Keratinocyte (primary cell): ENCODE measurements around the gene APOC1. TPM values are rescaled to one million over a fixed set of nuclear protein-coding genes. Genes with fewer than 3 reads are reported as not detected.

Experiments
- DNase-seq: peaks from one replicate; pipeline ENCODE4 v3.0.0-alpha.2; 2011; ENCODE audit warnings: low read depth, missing footprints, low spot score
- FAIRE-seq: peaks from 2 replicates; lab custom pipeline; 2011; peaks lifted over from hg19 to GRCh38; lab: Jason Lieb, UNC
- H2AFZ ChIP-seq: 2 replicates; pipeline ENCODE4 v1.6.0; 2012; ENCODE audit warnings: low read length, control low read depth, inconsistent platforms; ENCODE audit not compliant: control insufficient read depth
- H3K27ac ChIP-seq: 2 replicates; pipeline ENCODE4 v1.5.1; 2011; ENCODE audit warnings: low read length; ENCODE audit not compliant: control insufficient read depth, insufficient read depth
- H3K27me3 ChIP-seq: 3 replicates; pipeline ENCODE4 v1.6.0; 2011; ENCODE audit warnings: low read length; ENCODE audit not compliant: control insufficient read depth, insufficient read depth; ENCODE audit errors: extremely low read depth
- H3K36me3 ChIP-seq, 2 experiments: 2 replicates in 1 of 2; 3 replicates in 1 of 2; pipeline ENCODE4 v1.5.1; 2011; ENCODE audit warnings: low read length in 2 of 2, mild to moderate bottlenecking in 1 of 2; ENCODE audit not compliant: control insufficient read depth in 2 of 2, insufficient read depth in 2 of 2; ENCODE audit errors: extremely low read depth in 1 of 2
- H3K4me1 ChIP-seq: 3 replicates; pipeline ENCODE4 v1.5.1; 2011; ENCODE audit warnings: low read length; ENCODE audit not compliant: control insufficient read depth, insufficient read depth; ENCODE audit errors: extremely low read depth
- H3K4me2 ChIP-seq: 3 replicates; pipeline ENCODE4 v1.6.0; 2011; ENCODE audit warnings: low read depth, low read length; ENCODE audit not compliant: control insufficient read depth, insufficient read depth; ENCODE audit errors: extremely low read depth
- H3K4me3 ChIP-seq, 3 experiments: fragments of 200-600 bp in 1 of 3; sonication (generic) in 1 of 3; 2 replicates in 2 of 3; 3 replicates in 1 of 3; pipeline ENCODE4 v1.5.1; 2011 to 2016; ENCODE audit warnings: low read length in 3 of 3, mild to moderate bottlenecking in 3 of 3, control low read depth in 2 of 3, inconsistent platforms in 1 of 3, low read depth in 1 of 3, mixed read lengths in 1 of 3, mixed run types in 1 of 3, moderate library complexity in 1 of 3; ENCODE audit not compliant: control insufficient read depth in 2 of 3, insufficient read depth in 2 of 3; ENCODE audit errors: extremely low read depth in 1 of 3
- H3K79me2 ChIP-seq: 2 replicates; pipeline ENCODE4 v1.6.0; 2012; ENCODE audit warnings: low read length; ENCODE audit not compliant: control insufficient read depth, insufficient read depth
- H3K9ac ChIP-seq: 3 replicates; pipeline ENCODE4 v1.6.0; 2011; ENCODE audit warnings: low read length; ENCODE audit not compliant: control insufficient read depth, insufficient read depth; ENCODE audit errors: extremely low read depth
- H3K9me1 ChIP-seq: 3 replicates; pipeline ENCODE4 v1.6.0; 2011; ENCODE audit warnings: low read length; ENCODE audit not compliant: control insufficient read depth, insufficient read depth; ENCODE audit errors: extremely low read depth
- H3K9me3 ChIP-seq: 2 replicates; pipeline ENCODE4 v1.5.1; 2012; ENCODE audit warnings: low read depth, low read length; ENCODE audit not compliant: control insufficient read depth
- H4K20me1 ChIP-seq: 3 replicates; pipeline ENCODE4 v1.6.0; 2011; ENCODE audit warnings: low read length; ENCODE audit not compliant: control insufficient read depth, insufficient read depth; ENCODE audit errors: extremely low read depth
- CTCF ChIP-seq, 3 experiments: IDR thresholded peaks in 1 of 3; conservative IDR thresholded peaks in 1 of 3; optimal IDR thresholded peaks in 1 of 3; 2 replicates in 2 of 3; 3 replicates in 1 of 3; pipeline versions ENCODE3 to v1.5.1; 2011; ENCODE audit warnings: low read length in 3 of 3, mild to moderate bottlenecking in 3 of 3, moderate library complexity in 2 of 3, control low read depth in 1 of 3, inconsistent platforms in 1 of 3; ENCODE audit not compliant: insufficient read depth in 2 of 3; ENCODE audit errors: extremely low read depth in 1 of 3
- EZH2 ChIP-seq: IDR thresholded peaks from one replicate; pipeline ENCODE4 v1.6.1; 2012; ENCODE audit warnings: inconsistent platforms, mild to moderate bottlenecking, low read length, moderate library complexity
- dilution Hi-C: fragments of 300-500 bp; cut with MboI; formaldehyde crosslinking; loops from one replicate; pipeline ENCODE4 v1.7.0; 2020; ENCODE audit warnings: low sequenced_read_pairs; ENCODE audit not compliant: extremely low pct_ligation_motif_present
- polyA plus RNA-seq, 5 experiments: library from polyadenylated mRNA; depleted of rRNA in 3 of 5; stranded (reverse) in 3 of 5; stranded (forward) in 1 of 5; unstranded in 1 of 5; fragments of >200 nt; gene quantifications; 1 replicate in 1 of 5; 2 replicates in 3 of 5; 3 replicates in 1 of 5; pipeline versions ENCODE4 v1.2.1 to v1.2.3, GENCODE V29; 2011 to 2012; ENCODE audit warnings: missing spikeins in 2 of 5, low read depth in 1 of 5, low replicate concordance in 1 of 5

Gene APOC1
- polyA plus RNA-seq, 1 donor (not counting 4 experiments of a cell fraction or from before 2014, with no cell fraction given), result 0.79 TPM

GRCh38 chr19:44927746-44928145, 13.3 kb downstream of the APOC1 start:
- Histone ChIP-seq H3K79me2 (no peaks in the 10 kb centered on the region), H3K4me3 (no peak overlapping the region), H3K9me3 (no peaks in the 10 kb centered on the region), H3K9me1 (no peaks in the 10 kb centered on the region), H3K27me3 (peaks cover 4% of the 10 kb centered on the region), H3K4me2 (no peak overlapping the region), H3K9ac (no peak overlapping the region), H2AFZ (no peak overlapping the region), H3K4me1 (peaks cover 4% of the 10 kb centered on the region), H3K36me3 (no peaks in the 10 kb centered on the region), H4K20me1 (no peaks in the 10 kb centered on the region), H3K27ac (no peak overlapping the region)
- DNase-seq (no peak), FAIRE-seq (no peak)
- TF ChIP-seq EZH2, result no peak
- no peak for TF ChIP-seq CTCF (optimal IDR thresholded peaks at IDR 0.05 in 1 of 3, IDR thresholded peaks at IDR 0.05 in 1 of 3, conservative IDR thresholded peaks at IDR 0.05 in 1 of 3; ENCODE audit: extremely low read depth in 1 of 3, insufficient read depth in 2 of 3, low read length in 3 of 3)
- dilution Hi-C loops, result no loop called here

GRCh38 chr19:44930088-44930487, 15.7 kb downstream of the APOC1 start:
- no peaks in the 10 kb centered on the region for H3K9me3 ChIP-seq
- no peaks in the 10 kb centered on the region for H3K36me3 ChIP-seq
- no peaks in the 10 kb centered on the region for H3K27me3 ChIP-seq
- TF ChIP-seq CTCF (optimal IDR thresholded peaks at IDR 0.05 in 1 of 3, IDR thresholded peaks at IDR 0.05 in 1 of 3, conservative IDR thresholded peaks at IDR 0.05 in 1 of 3; ENCODE audit: extremely low read depth in 1 of 3, insufficient read depth in 2 of 3, low read length in 3 of 3) (no peak), EZH2 (no peak)
- H4K20me1 ChIP-seq, result no peaks in the 10 kb centered on the region
- peaks cover 4% of the 10 kb centered on the region for H3K4me1 ChIP-seq
- H3K4me2 ChIP-seq, result no peak overlapping the region
- no peaks in the 10 kb centered on the region for H3K9me1 ChIP-seq
- FAIRE-seq (no peak), DNase-seq (no peak)
- no peak overlapping the region for H3K4me3 ChIP-seq
- no peak overlapping the region for H3K27ac ChIP-seq
- dilution Hi-C loops, result no loop called here
- H3K9ac ChIP-seq, result no peak overlapping the region
- H2AFZ ChIP-seq, result no peak overlapping the region
- no peaks in the 10 kb centered on the region for H3K79me2 ChIP-seq
